ENCODE results near the gene ZW10. TPM values are rescaled to one million over a fixed set of nuclear protein-coding genes. Genes with fewer than 3 reads are reported as not detected.

The ZW10 gene
- total RNA-seq, 1 experiment from 2014 or later, result 26.0 TPM

GRCh38 chr11:113779496-113779895 lies 6.0 kb upstream of the ZW10 start, which contains the start of gene CLDN25:
CLDN25 (plus strand) TSS chr11:113779796; CDS start chr11:113779796, 0 bp downstream.
- H2BK15ac ChIP-seq (ENCODE audit: low read depth, low read length), result no peak within 1 kb of the TSS
- no peak within 1 kb of the TSS for H3K56ac ChIP-seq (ENCODE audit: insufficient read length, low read depth, low read length)
- H3K4me1 ChIP-seq (ENCODE audit: insufficient read depth, low read length), result no peaks in the 10 kb centered on the region
- no peak within 1 kb of the TSS for H3K14ac ChIP-seq (ENCODE audit: insufficient read depth, low read length)
- no peak within 1 kb of the TSS; a peak in 1 of 5 replicates for H3K4me3 Mint-ChIP-seq
- no peaks in the 10 kb centered on the region for H3K27me3 ChIP-seq (ENCODE audit: insufficient read depth, low read length)
- H3K36me3 Mint-ChIP-seq (ENCODE audit: insufficient read depth in 1 of 3, low read depth in 3 of 3), result no peaks in the 10 kb centered on the region
- TF ChIP-seq CTCF (conservative IDR thresholded peaks at IDR 0.05), result no peak
- no peak within 1 kb of the TSS for H2AFZ ChIP-seq (ENCODE audit: low read length)
- no peak within 1 kb of the TSS for H3T11ph ChIP-seq (ENCODE audit: low read length)
- no peak within 1 kb of the TSS for H3K18ac ChIP-seq (ENCODE audit: insufficient read length, low read depth, low read length)
- no peak within 1 kb of the TSS for H2BK5ac ChIP-seq (ENCODE audit: insufficient read length, low read length)
- no peaks in the 10 kb centered on the region for H3K79me2 ChIP-seq (ENCODE audit: insufficient read depth, low read length)
- no peak within 1 kb of the TSS for H2AK5ac ChIP-seq (ENCODE audit: insufficient read length, low read length)
- peaks cover 21% of the 10 kb centered on the region for H3K27me3 Mint-ChIP-seq (ENCODE audit: low read depth)
- H3K27ac ChIP-seq (ENCODE audit: insufficient read length, low read depth, low read length), result no peak within 1 kb of the TSS
- no peak within 1 kb of the TSS; a peak in 1 of 7 replicates for H3K27ac Mint-ChIP-seq
- no peak within 1 kb of the TSS for H3K9ac ChIP-seq (ENCODE audit: extremely low read depth, insufficient read length, low read length)
- H3K9me3 Mint-ChIP-seq, result no peaks in the 10 kb centered on the region
- H2BK20ac ChIP-seq (ENCODE audit: low read depth, low read length, poor library complexity, severe bottlenecking), result no peak within 1 kb of the TSS
- WGBS (ENCODE audit: extremely low coverage, insufficient read length, low lambda C conversion rate), result no CpG with 5 or more reads among the region's 4 CpGs
- H3K4ac ChIP-seq (ENCODE audit: low read depth, low read length), result no peak within 1 kb of the TSS
- no peak within 1 kb of the TSS for H2BK12ac ChIP-seq (ENCODE audit: insufficient read length, low read depth, low read length)
- H2BK120ac ChIP-seq (ENCODE audit: low read depth, low read length, poor library complexity, severe bottlenecking), result no peak within 1 kb of the TSS
- H4K20me1 ChIP-seq (ENCODE audit: control insufficient read depth, insufficient read depth, insufficient read length), result no peaks in the 10 kb centered on the region
- no peaks in the 10 kb centered on the region for H3K9me3 ChIP-seq (ENCODE audit: control insufficient read depth, low read depth, low read length)
- no peaks in the 10 kb centered on the region for H3K79me1 ChIP-seq (ENCODE audit: insufficient read depth, low read depth, low read length, poor library complexity, severe bottlenecking)
- H4K91ac ChIP-seq (ENCODE audit: insufficient read length, low read depth, low read length), result no peak within 1 kb of the TSS
- H4K5ac ChIP-seq (ENCODE audit: insufficient read length, low read depth, low read length), result no peak within 1 kb of the TSS
- DNase-seq, result no peak
- no peak within 1 kb of the TSS for H3K23ac ChIP-seq (ENCODE audit: insufficient read length, low read depth, low read length)
- H3K23me2 ChIP-seq (ENCODE audit: insufficient read length, low read depth, low read length, poor library complexity, severe bottlenecking), result no peaks in the 10 kb centered on the region
- no peak within 1 kb of the TSS for H4K8ac ChIP-seq (replicated peaks; ENCODE audit: insufficient read length, low read depth, low read length)
- H3K4me1 Mint-ChIP-seq, result no peaks in the 10 kb centered on the region
- H3K4me2 ChIP-seq (ENCODE audit: insufficient read depth, insufficient read length, low read length), result no peak within 1 kb of the TSS
